Stomach (tissue), 4 donors: Measurements from ENCODE around the gene VPS54.

Experiments
- POLR2AphosphoS5 ChIP-seq, 3 donors: sonication (generic); formaldehyde crosslinking; IDR thresholded peaks; one replicate each; pipeline ENCODE4 v1.6.1; 2016; ENCODE audit warnings: antibody characterized with exemption in 3 of 3
- TF ChIP-seq, protein P1 (sequence below), 7 experiments: fragments of 450-650 bp in 4 of 7; fragments of 200-600 bp in 3 of 7; sonication (generic) in 3 of 7; IDR thresholded peaks; one replicate each; pipeline ENCODE4 v1.5.1; 2016 to 2019; ENCODE audit warnings: antibody characterized with exemption in 7 of 7, control low read depth in 2 of 7, mild to moderate bottlenecking in 1 of 7

DNA sequence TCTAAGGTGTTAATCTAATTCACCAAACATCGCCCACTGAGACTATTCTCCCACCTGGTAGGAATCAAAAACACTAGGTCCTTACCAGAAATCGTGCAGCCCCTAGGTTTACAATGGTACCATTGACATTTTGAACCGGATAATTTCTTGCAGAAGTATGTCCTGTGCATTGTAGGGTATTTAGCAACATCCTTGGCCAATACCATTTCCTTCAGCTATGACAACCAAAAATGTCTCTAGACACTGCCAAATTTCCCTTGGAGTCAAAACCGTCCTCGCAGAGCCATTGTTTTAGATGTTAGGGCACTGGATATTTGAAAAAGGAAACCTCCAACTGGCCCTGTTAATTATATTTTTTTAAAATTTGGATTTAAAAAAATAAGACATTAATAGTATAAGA lies 3.8 kb downstream of the VPS54 start:
- TF ChIP-seq POLR2AphosphoS5 (IDR thresholded peaks at IDR 0.05), result no peak
- TF ChIP-seq, protein P1, sequence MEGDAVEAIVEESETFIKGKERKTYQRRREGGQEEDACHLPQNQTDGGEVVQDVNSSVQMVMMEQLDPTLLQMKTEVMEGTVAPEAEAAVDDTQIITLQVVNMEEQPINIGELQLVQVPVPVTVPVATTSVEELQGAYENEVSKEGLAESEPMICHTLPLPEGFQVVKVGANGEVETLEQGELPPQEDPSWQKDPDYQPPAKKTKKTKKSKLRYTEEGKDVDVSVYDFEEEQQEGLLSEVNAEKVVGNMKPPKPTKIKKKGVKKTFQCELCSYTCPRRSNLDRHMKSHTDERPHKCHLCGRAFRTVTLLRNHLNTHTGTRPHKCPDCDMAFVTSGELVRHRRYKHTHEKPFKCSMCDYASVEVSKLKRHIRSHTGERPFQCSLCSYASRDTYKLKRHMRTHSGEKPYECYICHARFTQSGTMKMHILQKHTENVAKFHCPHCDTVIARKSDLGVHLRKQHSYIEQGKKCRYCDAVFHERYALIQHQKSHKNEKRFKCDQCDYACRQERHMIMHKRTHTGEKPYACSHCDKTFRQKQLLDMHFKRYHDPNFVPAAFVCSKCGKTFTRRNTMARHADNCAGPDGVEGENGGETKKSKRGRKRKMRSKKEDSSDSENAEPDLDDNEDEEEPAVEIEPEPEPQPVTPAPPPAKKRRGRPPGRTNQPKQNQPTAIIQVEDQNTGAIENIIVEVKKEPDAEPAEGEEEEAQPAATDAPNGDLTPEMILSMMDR (IDR thresholded peaks at IDR 0.05), result no peak
